H1 (cell line): ENCODE data around the gene PARD3. TPM values are rescaled to one million over a fixed set of nuclear protein-coding genes. Genes with fewer than 3 reads are reported as not detected.

Experiments
- CTCF ChIA-PET: fragments of 300-600 bp; sonication (Branson Sonifier 250); formaldehyde crosslinking; loops from one replicate; lab custom pipeline; 2021; ENCODE audit not compliant: partially characterized antibody; lab: Charles Lee
- POLR2A ChIA-PET: fragments of 300-600 bp; sonication (Branson Sonifier 250); formaldehyde crosslinking; loops from one replicate; lab custom pipeline; 2021; ENCODE audit warnings: inconsistent platforms; ENCODE audit not compliant: partially characterized antibody; lab: Charles Lee
- DNase-seq, 2 experiments: peaks; one replicate each; pipeline versions ENCODE4 v3.0.0 to v3.0.0-alpha.2; 2010 to 2022; ENCODE audit warnings: low spot score in 2 of 2, low read depth in 1 of 2, mixed read lengths in 1 of 2
- FAIRE-seq: peaks from 2 replicates; lab custom pipeline; 2011; peaks lifted over from hg19 to GRCh38; lab: Jason Lieb, UNC
- H2AFZ ChIP-seq: 2 replicates; pipeline ENCODE4 v1.8.1; 2012; ENCODE audit warnings: low read length, inconsistent platforms
- H2AK5ac ChIP-seq: 2 replicates; pipeline ENCODE4 v1.6.1; 2013; ENCODE audit warnings: low read depth, low read length
- H2BK120ac ChIP-seq: replicated peaks from 2 replicates; pipeline ENCODE3; 2013; ENCODE audit warnings: low read depth, low read length, inconsistent platforms
- H2BK12ac ChIP-seq: 2 replicates; pipeline ENCODE4 v1.6.1; 2013; ENCODE audit warnings: low read depth, low read length
- H2BK15ac ChIP-seq: 2 replicates; pipeline ENCODE4 v1.6.1; 2013; ENCODE audit warnings: low read length
- H2BK20ac ChIP-seq: 2 replicates; pipeline ENCODE4 v1.6.1; 2013; ENCODE audit warnings: low read length
- H2BK5ac ChIP-seq: 2 replicates; pipeline ENCODE4 v1.6.1; 2013; ENCODE audit warnings: low read depth, low read length
- H3K14ac ChIP-seq: 2 replicates; pipeline ENCODE4 v1.6.1; 2013; ENCODE audit warnings: inconsistent platforms; ENCODE audit not compliant: insufficient read length
- H3K18ac ChIP-seq: 2 replicates; pipeline ENCODE4 v1.6.1; 2013; ENCODE audit warnings: low read length; ENCODE audit errors: extremely low read depth
- H3K23ac ChIP-seq: 2 replicates; pipeline ENCODE4 v1.6.1; 2013; ENCODE audit warnings: inconsistent platforms; ENCODE audit not compliant: insufficient read length
- H3K23me2 ChIP-seq: 2 replicates; pipeline ENCODE4 v1.6.1; 2013; ENCODE audit warnings: low read depth, low read length
- H3K27ac ChIP-seq: 2 replicates; pipeline ENCODE4 v1.6.1; 2011; ENCODE audit warnings: low read depth, low read length, inconsistent platforms
- H3K27me3 ChIP-seq, 4 experiments: replicated peaks in 1 of 4; 1 replicate in 1 of 4; 2 replicates in 3 of 4; pipeline versions ENCODE4 v1.6.1 to v1.8.1; 2011 to 2013; ENCODE audit warnings: low read length in 3 of 4, mild to moderate bottlenecking in 3 of 4, inconsistent platforms in 2 of 4, mixed read lengths in 2 of 4, moderate library complexity in 1 of 4; ENCODE audit not compliant: control insufficient read depth in 3 of 4, insufficient read depth in 3 of 4; ENCODE audit errors: extremely low read depth in 1 of 4
- H3K36me3 ChIP-seq, 4 experiments: 2 replicates each; pipeline versions ENCODE4 v1.6.1 to v1.8.1; 2011 to 2013; ENCODE audit warnings: mild to moderate bottlenecking in 4 of 4, low read length in 3 of 4, moderate library complexity in 2 of 4, control low read depth in 1 of 4, inconsistent platforms in 1 of 4; ENCODE audit not compliant: insufficient read depth in 4 of 4, control insufficient read depth in 2 of 4
- H3K4ac ChIP-seq: replicated peaks from 2 replicates; pipeline ENCODE3; 2013; ENCODE audit warnings: low read length, low read depth, mixed read lengths, inconsistent platforms; ENCODE audit not compliant: insufficient read length
- H3K4me1 ChIP-seq, 4 experiments: replicated peaks in 1 of 4; 1 replicate in 1 of 4; 2 replicates in 3 of 4; pipeline versions ENCODE4 v1.6.1 to v1.8.1; 2011 to 2013; ENCODE audit warnings: low read length in 3 of 4, inconsistent platforms in 2 of 4, mixed read lengths in 1 of 4; ENCODE audit not compliant: insufficient read depth in 4 of 4, control insufficient read depth in 3 of 4
- H3K4me2 ChIP-seq, 2 experiments: 2 replicates each; pipeline versions ENCODE4 v1.6.1 to v1.8.1; 2011 to 2013; ENCODE audit warnings: low read depth in 2 of 2, low read length in 2 of 2, control low read depth in 1 of 2, inconsistent platforms in 1 of 2, mild to moderate bottlenecking in 1 of 2; ENCODE audit not compliant: insufficient read depth in 1 of 2
- H3K4me3 ChIP-seq, 4 experiments: fragments of 200-600, 300-600 bp in 1 of 4; sonication (generic), shearing (Covaris generic), sonication (Bioruptor Twin) in 1 of 4; 2 replicates each; pipeline versions ENCODE4 v1.5.1 to v1.8.1; 2011 to 2016; ENCODE audit warnings: low read length in 4 of 4, low read depth in 3 of 4, control low read depth in 2 of 4, inconsistent platforms in 2 of 4, mild to moderate bottlenecking in 2 of 4, mixed read lengths in 1 of 4, moderate library complexity in 1 of 4; ENCODE audit not compliant: insufficient read depth in 2 of 4; ENCODE audit errors: extremely low read depth in 1 of 4
- H3K56ac ChIP-seq: replicated peaks from 2 replicates; pipeline ENCODE3; 2013; ENCODE audit warnings: low read depth, mild to moderate bottlenecking, mixed read lengths, low read length, inconsistent platforms; ENCODE audit not compliant: insufficient read length
- H3K79me1 ChIP-seq: 2 replicates; pipeline ENCODE4 v1.6.1; 2013; ENCODE audit warnings: low read depth, low read length, control low read depth
- H3K79me2 ChIP-seq, 2 experiments: 2 replicates each; pipeline versions ENCODE4 v1.6.1 to v1.8.1; 2012 to 2013; ENCODE audit warnings: low read length in 2 of 2, mild to moderate bottlenecking in 2 of 2, inconsistent platforms in 1 of 2; ENCODE audit not compliant: insufficient read depth in 2 of 2, control insufficient read depth in 1 of 2
- H3K9ac ChIP-seq, 4 experiments: replicated peaks in 1 of 4; 1 replicate in 1 of 4; 2 replicates in 3 of 4; pipeline versions ENCODE4 v1.6.1 to v1.8.1; 2011 to 2013; ENCODE audit warnings: low read depth in 3 of 4, low read length in 3 of 4, control low read depth in 2 of 4, mild to moderate bottlenecking in 2 of 4, moderate library complexity in 2 of 4, inconsistent platforms in 1 of 4; ENCODE audit errors: extremely low read depth in 1 of 4
- H3K9me3 ChIP-seq, 2 experiments: 2 replicates each; pipeline versions ENCODE4 v1.6.1 to v1.8.1; 2012 to 2013; ENCODE audit warnings: mild to moderate bottlenecking in 2 of 2, moderate library complexity in 2 of 2, control low read depth in 1 of 2, inconsistent platforms in 1 of 2, low read depth in 1 of 2, low read length in 1 of 2, mixed read lengths in 1 of 2; ENCODE audit not compliant: insufficient read depth in 2 of 2
- H4K20me1 ChIP-seq, 2 experiments: replicated peaks in 1 of 2; 2 replicates each; pipeline versions ENCODE3 to v1.8.1; 2011 to 2013; ENCODE audit warnings: inconsistent platforms in 2 of 2, low read length in 2 of 2, mild to moderate bottlenecking in 1 of 2; ENCODE audit not compliant: insufficient read depth in 2 of 2, control insufficient read depth in 1 of 2
- H4K5ac ChIP-seq: 2 replicates; pipeline ENCODE4 v1.6.1; 2013; ENCODE audit warnings: low read length, low read depth, mixed read lengths, inconsistent platforms; ENCODE audit not compliant: insufficient read length
- H4K8ac ChIP-seq: 2 replicates; pipeline ENCODE4 v1.8.0; 2013; ENCODE audit warnings: mild to moderate bottlenecking, moderate library complexity, low read length, inconsistent platforms; ENCODE audit not compliant: insufficient read depth; ENCODE audit errors: extremely low read depth
- H4K91ac ChIP-seq: replicated peaks from 2 replicates; pipeline ENCODE3; 2013; ENCODE audit warnings: low read length, mixed read lengths, inconsistent platforms; ENCODE audit not compliant: insufficient read length
- ASH2L ChIP-seq: fragments of 200-600, 300-600 bp; sonication (generic); IDR thresholded peaks from one replicate; pipeline ENCODE4 v1.7.1; 2017; ENCODE audit warnings: low read length
- BACH1 ChIP-seq: IDR thresholded peaks from 2 replicates; pipeline ENCODE4 v1.6.1; 2012; ENCODE audit warnings: low read length, improper control_type of control experiment
- SAP30 ChIP-seq: fragments of 300-600 bp; sonication (generic); IDR thresholded peaks from 2 replicates; pipeline ENCODE4 v1.7.1; 2012; ENCODE audit warnings: low read length, moderate library complexity, mild to moderate bottlenecking, inconsistent platforms; ENCODE audit not compliant: insufficient read depth, insufficient replicate concordance
- WGBS, 2 experiments: shearing (Covaris generic) in 1 of 2; methylation state at CpG; one replicate each; pipeline versions ENCODE4 v1.1.6 to v1.1.7; 2013 to 2015; ENCODE audit warnings: low lambda C conversion rate in 2 of 2, mixed read lengths in 2 of 2, inconsistent platforms in 1 of 2, low coverage in 1 of 2, missing lambda C conversion rate in 1 of 2; ENCODE audit not compliant: insufficient replicate concordance in 2 of 2, insufficient coverage in 1 of 2, insufficient read length in 1 of 2; ENCODE audit errors: extremely low coverage in 1 of 2, missing lambda C conversion rate in 1 of 2; 5-methylcytosine and 5-hydroxymethylcytosine counted together
- polyA plus RNA-seq, 7 experiments: library from polyadenylated mRNA; depleted of rRNA in 3 of 7; stranded (reverse) in 5 of 7; unstranded in 2 of 7; fragments of >200 nt in 5 of 7; fragments of 200-250 nt in 2 of 7; gene quantifications; 1 replicate in 5 of 7; 2 replicates in 1 of 7; 4 replicates in 1 of 7; pipeline versions ENCODE4 v1.2.1 to v1.2.3, GENCODE V29; 2011 to 2013; ENCODE audit warnings: missing spikeins in 2 of 7, mixed read lengths in 2 of 7
- total RNA-seq: library from RNA; stranded (reverse); fragmentation: NEBNext Ultra II Directional; extraction: Animal tissue kit (Norgen Biotek cat#: 25700); gene quantifications from 2 replicates; pipeline ENCODE4 v1.2.1, GENCODE V29; 2021

Gene PARD3
- total and polyA plus RNA-seq, 2 of the 8 experiments (the other 6 are each of a cell fraction or from before 2014, with no cell fraction given), result 19.7 to 49.1 TPM

GRCh38 chr10:34104829-34105572 is 710.1 kb downstream of the PARD3 start:
- Histone ChIP-seq H3K79me2 (no peaks in the 10 kb centered on the region), H4K20me1 (no peaks in the 10 kb centered on the region), H4K8ac (no peak overlapping the region), H3K9ac (no peak overlapping the region), H3K27ac (no peak overlapping the region), H3K23ac (no peak overlapping the region), H2BK5ac (no peak overlapping the region; the same call in 1 of the 2 replicates), H3K56ac (no peak overlapping the region), H3K23me2 (no peaks in the 10 kb centered on the region), H2AK5ac (no peak overlapping the region), H3K9me3 (0 out of 4 replicates have a peak, but pooled peaks cover 0 to 2% of the 10 kb centered on the region in 2 experiments), H2BK20ac (no peak overlapping the region), H3K79me1 (no peaks in the 10 kb centered on the region), H3K4me3 (no peak overlapping the region), H3K18ac (no peak overlapping the region), H2AFZ (peak overlapping the region; percentile 55; the same call in 1 of the 2 replicates), H3K27me3 (no peaks in the 10 kb centered on the region), H4K91ac (no peak overlapping the region), H2BK120ac (no peak overlapping the region), H2BK15ac (no peak overlapping the region), H3K4ac (no peak overlapping the region), H3K14ac (no peak overlapping the region), H3K4me1 (peaks cover 0 to 3% (median 1%) of the 10 kb centered on the region in 4 experiments; a peak in 2 of 7 replicates), H3K4me2 (no peak overlapping the region), H3K36me3 (no peaks in the 10 kb centered on the region), H4K5ac (no peak overlapping the region), H2BK12ac (0 out of 2 replicates have a peak overlapping the region, but pooled peaks have one; percentile 1)
- peak; percentile 65 for FAIRE-seq
- ChIA-PET CTCF (interaction anchor here (1.4 kb wide), 1 partner anchor 23 kb away, joined by 4 read pairs; no protein-coding TSS in a partner anchor), POLR2A (no interaction called here)
- TF ChIP-seq ASH2L (no peak), SAP30 (no peak), BACH1 (peak; percentile 69; the same call in 1 of the 2 replicates)
- DNase-seq, result no peak
- WGBS, 2 experiments, result 74% methylated on average over 16 of the region's 16 CpGs; no CpG with 5 or more reads in 1 of the 2 experiments
